OCI-LY1 (cell line): ENCODE results near the gene OPHN1.

Source experiments
- H2AFZ ChIP-seq: fragments of 200-600 bp; sonication (generic), shearing (Covaris generic); 2 replicates; pipeline ENCODE4 v1.6.0; 2014; ENCODE audit warnings: antibody characterized with exemption, mild to moderate bottlenecking, low read length
- H3F3A ChIP-seq: fragments of 200-600 bp; sonication (generic), shearing (Covaris generic); 2 replicates; pipeline ENCODE4 v1.6.0; 2014; ENCODE audit warnings: mild to moderate bottlenecking, antibody characterized with exemption, low read length, moderate library complexity; ENCODE audit not compliant: insufficient read depth
- H3K27ac ChIP-seq: fragments of 200-600 bp; sonication (generic); 2 replicates; pipeline ENCODE4 v1.5.1; 2014; ENCODE audit warnings: low read length, mixed run types, mild to moderate bottlenecking, low read depth; ENCODE audit not compliant: poor library complexity, severe bottlenecking
- H3K27me3 ChIP-seq: fragments of 200-600 bp; sonication (generic); 2 replicates; pipeline ENCODE4 v1.6.0; 2014; ENCODE audit warnings: antibody characterized with exemption, mild to moderate bottlenecking, low read length, moderate library complexity; ENCODE audit not compliant: insufficient read depth
- H3K36me3 ChIP-seq: fragments of 200-600 bp; sonication (generic); 2 replicates; pipeline ENCODE4 v1.6.1; 2014; ENCODE audit warnings: mild to moderate bottlenecking, antibody characterized with exemption, low read length, moderate library complexity, mixed read lengths; ENCODE audit not compliant: insufficient read depth
- H3K4me1 ChIP-seq: fragments of 200-600 bp; sonication (generic); 2 replicates; pipeline ENCODE4 v1.5.1; 2014; ENCODE audit warnings: mild to moderate bottlenecking, low read length, moderate library complexity; ENCODE audit not compliant: insufficient read depth, severe bottlenecking
- H3K4me2 ChIP-seq: fragments of 200-600 bp; sonication (generic), shearing (Covaris generic); 2 replicates; pipeline ENCODE4 v1.6.1; 2014; ENCODE audit warnings: low read length
- H3K4me3 ChIP-seq: fragments of 200-600 bp; sonication (generic); 2 replicates; pipeline ENCODE4 v1.5.1; 2014; ENCODE audit warnings: low read length, low read depth, mild to moderate bottlenecking, mixed read lengths; ENCODE audit not compliant: poor library complexity, severe bottlenecking
- H3K79me2 ChIP-seq: fragments of 200-600 bp; shearing (Covaris generic); 2 replicates; pipeline ENCODE4 v1.6.1; 2016; ENCODE audit warnings: mixed run types, low read length, mixed read lengths; ENCODE audit not compliant: insufficient read depth
- H3K9ac ChIP-seq: fragments of 200-600 bp; sonication (generic), shearing (Covaris generic); 2 replicates; pipeline ENCODE4 v1.6.1; 2014; ENCODE audit warnings: mild to moderate bottlenecking, low read length, mixed read lengths
- H3K9me2 ChIP-seq: fragments of 200-600 bp; sonication (generic), shearing (Covaris generic); 2 replicates; pipeline ENCODE4 v1.6.1; 2014; ENCODE audit warnings: low read depth, mild to moderate bottlenecking, low read length, mixed read lengths
- H3K9me3 ChIP-seq: fragments of 200-600 bp; shearing (Covaris generic); 2 replicates; pipeline ENCODE4 v1.6.1; 2014; ENCODE audit warnings: low read length, mixed read lengths
- H4K20me1 ChIP-seq: fragments of 200-600 bp; sonication (generic), shearing (Covaris generic); 2 replicates; pipeline ENCODE4 v1.6.0; 2016; ENCODE audit warnings: mild to moderate bottlenecking, low read length; ENCODE audit not compliant: insufficient read depth
- EZH2 ChIP-seq: fragments of 200-600 bp; sonication (generic), shearing (Covaris generic); IDR thresholded peaks from 2 replicates; pipeline ENCODE4 v1.8.0; 2017; ENCODE audit warnings: borderline replicate concordance, mixed run types, mild to moderate bottlenecking, antibody characterized with exemption, low read length, moderate library complexity, mixed read lengths
- TF ChIP-seq, protein P1 (sequence below): fragments of 200-600 bp; sonication (generic), shearing (Covaris generic); IDR thresholded peaks from 2 replicates; pipeline ENCODE4 v1.5.1; 2017; ENCODE audit warnings: mild to moderate bottlenecking, antibody characterized with exemption, low read length, moderate library complexity, mixed read lengths

Gene OPHN1

DNA sequence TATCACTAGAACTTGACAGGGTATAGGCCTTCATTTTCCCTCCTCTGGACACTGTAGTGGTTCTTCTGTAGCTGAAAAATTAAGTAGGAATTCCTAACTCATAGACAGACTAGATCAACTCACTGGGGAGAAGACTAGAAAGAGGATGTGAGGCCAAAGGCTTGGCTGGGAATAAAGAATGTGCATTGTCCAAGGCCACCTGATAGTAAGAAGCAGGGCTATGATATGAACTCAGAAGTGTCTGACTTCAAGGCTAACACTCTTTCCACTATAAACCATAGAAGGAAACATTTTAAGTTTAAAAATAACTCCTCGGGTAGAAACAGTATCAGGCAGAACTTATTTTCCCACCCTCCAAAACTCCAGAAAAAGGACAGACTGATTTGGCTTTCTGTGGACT lies 346.6 kb downstream of the OPHN1 start:
- Histone ChIP-seq H3K9ac (no peak overlapping the region), H3K4me3 (no peak overlapping the region), H2AFZ (no peak overlapping the region), H3K4me2 (no peak overlapping the region), H3K36me3 (no peaks in the 10 kb centered on the region), H3K9me2 (no peaks in the 10 kb centered on the region), H3K79me2 (no peaks in the 10 kb centered on the region), H4K20me1 (no peaks in the 10 kb centered on the region), H3K27me3 (no peaks in the 10 kb centered on the region), H3K4me1 (no peaks in the 10 kb centered on the region), H3K9me3 (no peaks in the 10 kb centered on the region), H3K27ac (no peak overlapping the region), H3F3A (no peaks in the 10 kb centered on the region)
- TF ChIP-seq, protein P1, sequence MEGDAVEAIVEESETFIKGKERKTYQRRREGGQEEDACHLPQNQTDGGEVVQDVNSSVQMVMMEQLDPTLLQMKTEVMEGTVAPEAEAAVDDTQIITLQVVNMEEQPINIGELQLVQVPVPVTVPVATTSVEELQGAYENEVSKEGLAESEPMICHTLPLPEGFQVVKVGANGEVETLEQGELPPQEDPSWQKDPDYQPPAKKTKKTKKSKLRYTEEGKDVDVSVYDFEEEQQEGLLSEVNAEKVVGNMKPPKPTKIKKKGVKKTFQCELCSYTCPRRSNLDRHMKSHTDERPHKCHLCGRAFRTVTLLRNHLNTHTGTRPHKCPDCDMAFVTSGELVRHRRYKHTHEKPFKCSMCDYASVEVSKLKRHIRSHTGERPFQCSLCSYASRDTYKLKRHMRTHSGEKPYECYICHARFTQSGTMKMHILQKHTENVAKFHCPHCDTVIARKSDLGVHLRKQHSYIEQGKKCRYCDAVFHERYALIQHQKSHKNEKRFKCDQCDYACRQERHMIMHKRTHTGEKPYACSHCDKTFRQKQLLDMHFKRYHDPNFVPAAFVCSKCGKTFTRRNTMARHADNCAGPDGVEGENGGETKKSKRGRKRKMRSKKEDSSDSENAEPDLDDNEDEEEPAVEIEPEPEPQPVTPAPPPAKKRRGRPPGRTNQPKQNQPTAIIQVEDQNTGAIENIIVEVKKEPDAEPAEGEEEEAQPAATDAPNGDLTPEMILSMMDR: no peak
- TF ChIP-seq EZH2: no peak

DNA sequence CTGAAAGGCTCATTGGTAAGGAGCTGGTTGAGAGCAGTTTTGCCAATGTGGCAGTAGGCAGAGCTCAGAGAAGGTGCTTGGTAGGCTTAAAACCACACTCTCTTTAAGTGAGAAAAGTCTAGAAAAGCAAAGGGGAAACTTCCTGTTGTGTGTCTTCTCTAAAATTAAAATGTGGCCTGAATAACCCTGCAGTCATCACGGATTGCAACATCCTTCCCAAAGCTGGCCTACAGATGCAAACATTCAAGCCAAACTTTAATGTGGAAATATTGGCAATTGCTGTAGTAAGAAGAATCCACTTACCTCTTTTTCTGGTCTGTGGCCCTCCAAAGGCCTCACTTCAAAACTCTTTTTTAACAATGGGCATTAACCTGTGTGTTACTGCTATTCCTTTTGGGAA lies 348.5 kb downstream of the OPHN1 start:
- Histone ChIP-seq H3K4me2 (no peak overlapping the region), H3K79me2 (no peaks in the 10 kb centered on the region), H3K4me3 (no peak overlapping the region), H3K9me2 (no peaks in the 10 kb centered on the region), H3K27me3 (no peaks in the 10 kb centered on the region), H2AFZ (no peak overlapping the region), H3K9me3 (no peaks in the 10 kb centered on the region), H3K9ac (no peak overlapping the region), H3K4me1 (no peaks in the 10 kb centered on the region), H3F3A (no peaks in the 10 kb centered on the region), H3K36me3 (no peaks in the 10 kb centered on the region), H3K27ac (no peak overlapping the region), H4K20me1 (no peaks in the 10 kb centered on the region)
- TF ChIP-seq EZH2: no peak
- TF ChIP-seq, protein P1: no peak

GRCh38 chrX:68083510-68083909 lies 349.8 kb downstream of the OPHN1 start:
- H3K27ac ChIP-seq: no peak overlapping the region
- no peaks in the 10 kb centered on the region for H3F3A ChIP-seq
- no peaks in the 10 kb centered on the region for H3K9me3 ChIP-seq
- H2AFZ ChIP-seq: no peak overlapping the region
- H3K79me2 ChIP-seq: no peaks in the 10 kb centered on the region
- no peaks in the 10 kb centered on the region for H3K9me2 ChIP-seq
- H3K4me3 ChIP-seq: no peak overlapping the region
- H4K20me1 ChIP-seq: no peaks in the 10 kb centered on the region
- no peaks in the 10 kb centered on the region for H3K27me3 ChIP-seq
- H3K9ac ChIP-seq: no peak overlapping the region
- H3K4me1 ChIP-seq: no peaks in the 10 kb centered on the region
- no peak overlapping the region for H3K4me2 ChIP-seq
- TF ChIP-seq, protein P1: no peak
- no peak for TF ChIP-seq EZH2
- H3K36me3 ChIP-seq: no peaks in the 10 kb centered on the region
